GM18907 (cell line): Measurements from ENCODE around the gene ADGRA3.

Experiments
- ATAC-seq: cut with Tn5 transposase; IDR thresholded peaks from one replicate; pipeline ENCODE4 v1.9.1; 2021; ENCODE audit warnings: mild to moderate bottlenecking, moderate library complexity; ENCODE audit not compliant: unreplicated experiment

ADGRA3 gene

DNA sequence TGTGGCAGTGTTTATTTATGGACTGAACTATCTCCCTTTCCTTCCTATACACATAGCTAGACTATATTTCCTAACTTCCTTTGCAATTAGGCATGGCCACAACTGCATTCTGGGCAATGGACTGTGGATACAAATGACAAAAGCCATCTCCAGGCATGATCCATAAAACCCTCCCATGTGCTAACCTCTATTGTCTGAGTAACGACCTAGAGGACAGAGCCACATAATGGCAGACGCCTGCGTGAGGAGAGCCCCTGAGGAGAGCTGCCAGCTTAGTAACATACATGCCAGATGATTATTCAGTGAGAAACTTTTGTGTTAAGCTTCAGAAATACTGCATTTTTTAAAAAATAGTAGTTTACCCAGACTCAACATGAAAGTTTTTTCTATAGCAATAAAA lies 142.9 kb downstream of the ADGRA3 start:
- ATAC-seq, result no peak

DNA sequence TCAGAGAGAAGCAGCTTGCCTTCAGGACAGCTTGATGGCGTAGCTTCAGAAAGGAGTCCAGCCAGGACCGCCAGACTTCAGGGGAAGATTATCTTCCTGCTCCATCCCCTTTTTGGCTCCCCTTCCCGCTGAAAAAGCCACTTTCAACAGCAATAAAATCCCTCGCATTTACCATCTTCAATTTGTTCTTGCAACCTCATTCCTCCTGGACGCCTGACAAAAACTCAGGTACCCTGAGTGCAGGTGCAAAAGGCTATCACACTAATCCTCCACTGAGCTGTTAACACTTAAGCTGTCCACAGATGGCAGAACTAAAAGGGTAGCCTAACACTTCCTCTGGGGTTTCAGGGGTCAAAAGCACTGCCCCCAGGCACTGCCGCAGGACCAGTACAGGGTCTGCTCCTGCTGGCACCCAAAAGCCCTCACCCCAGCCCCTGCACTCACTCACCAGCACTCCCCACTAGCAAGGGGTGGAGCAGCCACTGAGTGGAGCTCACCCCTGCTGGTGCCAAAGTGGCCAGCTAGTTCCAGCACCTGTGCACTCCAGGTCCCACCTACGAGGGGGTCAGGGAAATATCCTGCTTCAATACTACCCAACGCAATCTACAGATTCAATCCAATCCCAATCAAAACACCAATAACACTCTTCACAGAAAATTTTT lies 145.8 kb downstream of the ADGRA3 start:
- ATAC-seq, result no peak

DNA sequence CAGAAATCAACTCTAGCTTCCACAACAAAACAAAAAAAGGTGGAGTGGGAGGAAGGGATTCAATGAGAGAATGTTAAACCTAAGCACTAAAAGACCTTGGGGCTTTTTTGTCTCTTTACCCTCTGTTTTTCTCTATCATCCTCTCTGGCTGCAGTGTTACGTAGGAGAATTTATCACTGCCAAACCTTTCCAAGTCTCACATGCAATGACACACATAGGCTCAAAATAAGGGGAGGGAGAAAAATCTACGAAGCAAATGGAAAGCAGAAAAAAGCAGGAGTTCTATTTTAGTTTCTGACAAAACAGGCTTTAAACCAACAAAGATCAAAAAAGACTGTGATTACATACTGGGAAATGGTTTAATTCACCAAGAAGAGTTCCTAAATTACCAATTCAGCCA lies 152.1 kb downstream of the ADGRA3 start:
- ATAC-seq, result no peak

DNA sequence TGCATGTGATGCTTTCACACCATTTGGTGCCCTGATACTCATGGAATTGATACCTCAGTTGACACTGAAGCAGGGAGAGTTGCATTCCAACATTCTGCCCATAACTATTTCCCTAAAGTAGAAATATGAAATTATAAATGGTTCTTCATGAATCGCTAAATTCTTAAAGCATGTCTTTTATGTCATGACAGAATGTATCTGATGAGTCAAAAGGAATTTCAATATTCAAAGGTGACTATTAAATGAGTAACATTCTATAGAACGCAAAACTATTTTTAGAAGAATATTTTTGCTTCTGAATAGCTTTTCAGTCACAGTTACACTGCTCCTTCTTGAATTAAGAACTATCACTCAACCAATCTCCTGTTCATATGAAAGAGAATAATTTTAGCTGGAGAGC lies 152.8 kb downstream of the ADGRA3 start:
- ATAC-seq, result no peak

DNA sequence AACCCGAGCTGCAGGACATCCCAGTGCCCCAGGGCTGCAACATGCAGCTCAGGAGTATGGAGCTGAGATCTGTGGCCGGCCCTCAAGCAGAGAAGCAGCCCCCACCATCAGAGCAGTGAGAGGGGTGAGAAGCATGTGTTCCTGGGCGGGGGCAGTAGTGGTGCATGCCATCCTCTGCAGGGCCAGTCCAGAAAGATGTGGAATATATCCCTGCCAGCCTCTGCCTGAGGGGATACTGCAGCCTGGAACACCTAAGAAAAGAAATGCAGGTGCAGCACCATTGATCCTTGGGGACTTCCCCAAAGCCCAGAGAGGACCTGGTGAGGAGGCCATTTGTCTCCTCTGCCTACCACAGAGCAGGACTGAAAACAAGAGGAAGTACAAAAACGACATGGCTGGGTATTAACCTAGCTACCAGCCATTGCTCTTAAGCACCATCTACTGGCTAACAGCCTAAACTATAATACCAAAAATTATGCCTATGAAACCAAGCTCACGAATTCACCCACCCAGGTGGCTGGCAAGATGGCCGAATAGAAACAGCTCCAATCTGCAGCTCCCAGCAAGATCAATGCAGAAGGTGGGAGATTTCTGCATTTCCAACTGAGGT lies 158.8 kb downstream of the ADGRA3 start:
- peak; percentile 95 for ATAC-seq

DNA sequence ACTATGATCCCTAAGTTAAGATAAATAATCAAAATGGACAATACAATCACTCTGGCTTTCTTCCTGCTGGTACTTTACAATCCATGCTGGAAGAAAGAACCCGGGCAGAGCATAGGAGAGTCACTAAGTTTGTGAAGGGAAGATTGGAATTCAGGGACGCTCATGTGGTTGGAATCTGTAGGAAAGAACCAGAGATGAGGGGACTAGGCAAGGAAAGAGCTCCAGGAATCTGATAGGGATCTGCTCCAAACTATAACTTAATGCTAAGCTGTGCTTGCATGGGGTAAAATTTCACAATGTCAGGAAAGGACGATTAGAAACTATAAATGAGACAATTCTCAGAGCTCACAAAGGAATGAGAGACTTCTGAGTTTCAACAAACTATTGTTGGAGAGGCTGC lies 167.5 kb downstream of the ADGRA3 start:
- no peak for ATAC-seq

DNA sequence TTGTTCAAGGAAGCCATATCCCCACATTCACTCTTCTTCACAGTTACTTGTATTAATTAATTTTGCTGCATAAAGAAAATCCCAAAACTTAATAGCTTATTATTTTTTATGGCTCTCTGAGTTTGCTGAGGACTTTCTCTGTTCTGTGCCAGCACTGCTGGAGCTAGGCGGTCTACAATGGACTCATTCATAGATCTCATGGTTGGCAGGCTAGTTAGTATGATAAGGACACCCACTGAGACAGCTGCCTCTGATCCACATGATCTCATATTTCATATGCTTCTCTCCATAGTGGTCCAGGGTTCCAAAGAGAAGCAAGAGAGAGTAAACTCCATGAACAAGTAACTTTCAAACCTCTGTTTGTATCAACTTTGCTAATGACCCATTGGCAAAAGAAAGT lies 170.2 kb downstream of the ADGRA3 start:
- no peak for ATAC-seq

DNA sequence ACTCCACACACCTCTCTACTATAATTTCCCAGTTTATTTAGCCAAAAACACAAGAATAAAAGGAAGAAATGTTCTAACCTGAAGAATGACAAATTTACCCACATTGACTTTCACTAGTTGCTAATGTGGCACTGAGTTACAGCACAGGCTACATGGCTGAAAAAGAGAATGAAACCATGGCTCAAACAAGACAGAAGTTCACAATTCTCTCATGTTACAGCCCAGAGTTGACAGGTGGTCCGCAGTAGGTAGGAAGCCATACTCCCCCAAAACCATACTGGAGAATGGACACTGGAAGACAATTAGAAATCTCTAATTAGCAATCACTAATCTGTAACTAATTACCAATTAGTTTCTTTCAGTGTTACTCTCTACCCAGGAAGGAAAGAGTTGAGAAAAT lies 170.8 kb downstream of the ADGRA3 start:
- no peak for ATAC-seq

DNA sequence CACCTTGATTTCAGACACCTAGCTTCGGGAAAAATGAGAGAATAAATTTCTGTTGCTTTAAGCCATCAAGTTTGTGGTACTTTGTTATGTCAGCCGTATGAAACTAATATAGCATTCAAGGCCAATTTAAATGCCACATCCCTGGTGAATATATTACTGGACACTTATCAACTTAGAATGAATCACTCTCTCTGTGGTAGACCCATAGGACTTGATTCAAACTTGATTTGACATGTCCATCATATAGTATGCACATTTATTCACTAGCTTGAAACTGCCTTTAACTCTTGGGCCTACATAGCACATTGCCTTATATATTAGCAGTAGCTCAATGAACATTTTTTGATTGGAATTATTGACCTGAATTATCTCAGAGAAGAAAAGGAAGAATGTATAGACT lies 172.3 kb downstream of the ADGRA3 start:
- no peak for ATAC-seq

DNA sequence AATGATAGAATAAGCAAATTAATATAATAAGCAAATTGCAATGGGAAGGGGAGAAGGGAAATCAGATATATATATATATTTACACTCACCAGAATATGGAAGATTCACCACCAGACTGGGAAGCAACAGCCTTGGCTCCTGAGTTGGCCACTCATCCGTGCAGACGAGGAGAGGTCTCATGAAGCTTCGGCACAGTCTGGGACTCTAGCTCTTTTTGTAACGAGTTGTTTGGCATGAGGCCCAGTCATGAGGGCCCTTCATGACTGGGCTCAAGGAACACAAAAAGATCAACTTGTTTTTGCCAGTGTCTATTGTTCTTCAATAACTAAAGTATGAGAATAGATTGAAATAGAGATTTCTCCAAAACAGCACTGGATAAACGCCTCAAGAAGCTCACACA lies 176.4 kb downstream of the ADGRA3 start:
- no peak for ATAC-seq

DNA sequence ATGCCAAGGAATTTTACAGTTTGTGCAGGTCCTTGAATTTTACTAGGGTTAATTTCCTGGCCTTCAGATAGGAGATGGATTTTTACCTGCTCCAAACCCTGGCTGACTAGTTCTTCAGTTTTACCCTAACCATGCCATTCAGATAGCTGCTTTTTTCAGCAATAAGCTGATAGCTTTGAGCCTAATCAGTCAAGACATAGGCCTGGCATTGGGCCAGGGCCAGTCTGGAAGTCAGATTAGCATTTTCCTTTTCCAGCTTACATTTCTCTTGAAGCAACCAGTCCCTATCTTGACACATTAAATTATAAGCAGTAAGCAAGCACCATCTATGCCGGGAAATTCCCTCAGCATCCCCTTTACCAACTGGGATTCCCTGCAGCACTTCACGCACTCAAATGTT lies 177.1 kb downstream of the ADGRA3 start:
- no peak for ATAC-seq
